ENCODE measurements around the gene KRT2.

DNA sequence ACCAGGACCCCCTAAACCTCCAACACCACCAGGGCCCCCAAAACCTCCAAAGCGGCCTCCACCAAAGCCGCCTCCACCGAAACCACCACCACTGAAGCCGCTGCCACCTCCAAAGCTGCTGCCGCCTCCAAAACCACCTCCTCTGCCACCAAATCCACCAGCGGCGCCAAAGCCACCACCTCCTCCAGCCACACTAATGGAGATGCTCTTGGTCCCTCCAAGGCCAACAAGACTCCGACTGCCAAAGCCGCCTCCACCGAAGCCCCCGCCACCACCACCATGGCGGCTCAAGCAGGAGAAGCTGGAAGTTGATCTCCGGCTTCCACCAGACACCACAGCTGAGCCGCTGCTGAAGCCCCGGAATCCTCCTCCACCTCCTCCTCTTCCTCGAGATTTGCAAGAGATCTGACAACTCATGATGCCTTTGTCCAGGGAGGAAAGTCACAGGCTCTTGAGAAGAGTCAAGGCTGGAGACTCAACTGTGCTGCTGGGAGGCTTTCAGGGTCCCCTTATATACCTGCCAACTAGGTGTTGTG is at the start of gene KRT2:
- TF ChIP-seq, protein P1, sequence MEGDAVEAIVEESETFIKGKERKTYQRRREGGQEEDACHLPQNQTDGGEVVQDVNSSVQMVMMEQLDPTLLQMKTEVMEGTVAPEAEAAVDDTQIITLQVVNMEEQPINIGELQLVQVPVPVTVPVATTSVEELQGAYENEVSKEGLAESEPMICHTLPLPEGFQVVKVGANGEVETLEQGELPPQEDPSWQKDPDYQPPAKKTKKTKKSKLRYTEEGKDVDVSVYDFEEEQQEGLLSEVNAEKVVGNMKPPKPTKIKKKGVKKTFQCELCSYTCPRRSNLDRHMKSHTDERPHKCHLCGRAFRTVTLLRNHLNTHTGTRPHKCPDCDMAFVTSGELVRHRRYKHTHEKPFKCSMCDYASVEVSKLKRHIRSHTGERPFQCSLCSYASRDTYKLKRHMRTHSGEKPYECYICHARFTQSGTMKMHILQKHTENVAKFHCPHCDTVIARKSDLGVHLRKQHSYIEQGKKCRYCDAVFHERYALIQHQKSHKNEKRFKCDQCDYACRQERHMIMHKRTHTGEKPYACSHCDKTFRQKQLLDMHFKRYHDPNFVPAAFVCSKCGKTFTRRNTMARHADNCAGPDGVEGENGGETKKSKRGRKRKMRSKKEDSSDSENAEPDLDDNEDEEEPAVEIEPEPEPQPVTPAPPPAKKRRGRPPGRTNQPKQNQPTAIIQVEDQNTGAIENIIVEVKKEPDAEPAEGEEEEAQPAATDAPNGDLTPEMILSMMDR (IDR thresholded peaks at IDR 0.05) = no peak
- TF ChIP-seq POLR2A (IDR thresholded peaks at IDR 0.05) = no peak
